SK-N-MC (cell line): ENCODE data around the gene CACNA1B.

Experiments
- EZH2 ChIP-seq: fragments of 200-600 bp; sonication (generic); IDR thresholded peaks from one replicate; pipeline ENCODE4 v1.6.1; 2017; ENCODE audit warnings: antibody characterized with exemption
- POLR2AphosphoS5 ChIP-seq: IDR thresholded peaks from 2 replicates; pipeline ENCODE4 v1.6.1; 2012; ENCODE audit warnings: mild to moderate bottlenecking, low read depth, low read length, borderline replicate concordance

GRCh38 chr9:138014563-138014945 is 137.0 kb downstream of the CACNA1B start:
- no peak for TF ChIP-seq EZH2
- no peak for TF ChIP-seq POLR2AphosphoS5
